Neural progenitor cell (in vitro differentiated cells): ENCODE measurements around the gene MKNK2. TPM values are rescaled to one million over a fixed set of nuclear protein-coding genes. Genes with fewer than 3 reads are reported as not detected.

ENCODE experiments used
- DNase-seq: peaks from one replicate; pipeline ENCODE4 v3.0.0-alpha.2; 2016; ENCODE audit warnings: low spot score
- H2AFZ ChIP-seq: fragments of 200-600 bp; sonication (generic); replicated peaks from 2 replicates; pipeline ENCODE4 v1.6.1; 2016; ENCODE audit warnings: antibody characterized with exemption
- H3F3A ChIP-seq: fragments of 200-600 bp; sonication (generic); 2 replicates; pipeline ENCODE4 v1.6.1; 2016; ENCODE audit warnings: antibody characterized with exemption, low read depth
- H3K27ac ChIP-seq: fragments of 200-600 bp; sonication (generic); 2 replicates; pipeline ENCODE4 v1.5.1; 2016; ENCODE audit warnings: mild to moderate bottlenecking
- H3K27me3 ChIP-seq: fragments of 200-600 bp; sonication (generic); 2 replicates; pipeline ENCODE4 v1.6.1; 2016; ENCODE audit warnings: mild to moderate bottlenecking, moderate library complexity
- H3K36me3 ChIP-seq: fragments of 200-600 bp; sonication (generic); 2 replicates; pipeline ENCODE4 v1.5.1; 2016
- H3K4me1 ChIP-seq: fragments of 200-600 bp; sonication (generic); 2 replicates; pipeline ENCODE4 v1.6.1; 2016; ENCODE audit warnings: mixed run types
- H3K4me2 ChIP-seq: fragments of 200-600 bp; sonication (generic); 2 replicates; pipeline ENCODE4 v1.6.1; 2016
- H3K4me3 ChIP-seq: fragments of 200-600 bp; sonication (generic); 2 replicates; pipeline ENCODE4 v1.5.1; 2016
- H3K79me2 ChIP-seq: fragments of 200-600 bp; sonication (generic); 2 replicates; pipeline ENCODE4 v1.6.1; 2016; ENCODE audit warnings: low read depth
- H3K9ac ChIP-seq: fragments of 200-600 bp; sonication (generic); 2 replicates; pipeline ENCODE4 v1.6.1; 2016
- H3K9me3 ChIP-seq: fragments of 200-600 bp; sonication (generic); 2 replicates; pipeline ENCODE4 v1.5.1; 2016; ENCODE audit warnings: low read depth
- H4K20me1 ChIP-seq: fragments of 200-600 bp; sonication (generic); 2 replicates; pipeline ENCODE4 v1.6.1; 2016; ENCODE audit warnings: low read depth
- H3K27ac Mint-ChIP-seq: 3 replicates; pipeline ENCODE4 v1.8.0; 2021; ENCODE audit warnings: mixed read lengths
- H3K27me3 Mint-ChIP-seq: 2 replicates; pipeline ENCODE4 v1.8.0; 2022; ENCODE audit warnings: low read depth, mild to moderate bottlenecking, inconsistent platforms, moderate library complexity, mixed read lengths; ENCODE audit not compliant: insufficient read depth
- H3K36me3 Mint-ChIP-seq: 3 replicates; pipeline ENCODE4 v1.8.0; 2021; ENCODE audit warnings: mixed read lengths
- H3K4me1 Mint-ChIP-seq: 3 replicates; pipeline ENCODE4 v1.8.0; 2021; ENCODE audit warnings: mixed read lengths
- H3K4me3 Mint-ChIP-seq: 3 replicates; pipeline ENCODE4 v1.8.0; 2021; ENCODE audit warnings: mild to moderate bottlenecking, moderate library complexity, mixed read lengths
- H3K9me3 Mint-ChIP-seq: 3 replicates; pipeline ENCODE4 v1.8.0; 2020; ENCODE audit warnings: mixed read lengths
- EZH2 ChIP-seq: fragments of 200-600 bp; sonication (generic); IDR thresholded peaks from 2 replicates; pipeline ENCODE4 v1.6.1; 2017; ENCODE audit warnings: antibody characterized with exemption, mild to moderate bottlenecking, moderate library complexity
- EZH2phosphoT487 ChIP-seq: fragments of 200-600 bp; sonication (generic); IDR thresholded peaks from 2 replicates; pipeline ENCODE4 v1.6.1; 2017; ENCODE audit warnings: antibody characterized with exemption
- total RNA-seq: library from RNA; depleted of rRNA; stranded (reverse); fragments of >200 nt; gene quantifications from 2 replicates; pipeline ENCODE4 v1.2.3, GENCODE V29; 2015; ENCODE audit warnings: low replicate concordance
- TF ChIP-seq, protein P1 (sequence below): fragments of 200-600 bp; sonication (generic); IDR thresholded peaks from 2 replicates; pipeline ENCODE4 v1.5.1; 2017; ENCODE audit warnings: antibody characterized with exemption, mild to moderate bottlenecking

MKNK2 gene
- total RNA-seq, 1 donor from 2014 or later, result 46.0 TPM

DNA sequence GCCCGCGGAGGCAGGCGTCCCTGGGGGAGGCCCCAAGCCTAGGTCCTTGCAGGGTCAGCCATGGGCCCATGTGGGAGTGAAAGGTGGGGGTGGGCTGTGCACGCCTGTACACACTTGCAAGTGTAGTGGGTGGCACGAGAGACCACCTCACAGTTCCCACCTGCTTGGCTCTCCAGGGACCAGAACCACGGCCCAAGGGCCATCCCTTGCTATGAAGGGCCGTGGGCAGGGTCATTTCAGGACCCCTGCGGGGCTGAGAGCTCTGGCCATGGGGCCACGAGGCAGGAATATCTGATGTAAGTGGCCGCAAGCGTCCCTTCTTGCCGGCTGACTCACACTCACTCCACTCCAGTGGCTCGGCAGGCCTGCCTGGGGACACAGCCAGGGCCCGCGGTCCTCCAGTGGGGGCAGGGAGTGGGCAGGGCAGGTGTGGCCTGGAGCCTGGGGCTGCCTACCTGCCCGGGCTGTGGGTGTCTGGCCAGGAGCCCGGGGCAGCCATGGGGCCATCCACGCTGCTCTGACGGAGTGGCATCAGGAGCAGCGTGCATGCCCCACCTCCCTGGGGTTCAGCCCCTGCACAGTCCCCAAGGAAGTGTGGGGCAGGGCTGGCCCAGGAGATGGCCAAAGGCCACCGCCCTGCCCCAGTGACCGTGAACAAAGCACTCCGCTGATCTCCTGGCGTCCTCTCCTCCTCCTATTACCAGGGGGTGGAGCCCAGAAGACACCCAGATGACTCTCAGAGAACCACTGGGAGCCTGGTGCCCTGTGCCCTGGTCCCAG is 8.6 kb upstream of the MKNK2 start:
- no peak overlapping the region for H3K9ac ChIP-seq
- H3K4me3 ChIP-seq, result peak overlapping the region; percentile 78
- H2AFZ ChIP-seq, result no peak overlapping the region
- DNase-seq, result peak; percentile 70
- H3K27ac Mint-ChIP-seq, result peak overlapping the region; percentile 99
- peaks cover 53% of the 10 kb centered on the region for H3K4me1 Mint-ChIP-seq
- no peaks in the 10 kb centered on the region for H3K27me3 ChIP-seq
- peaks cover 44% of the 10 kb centered on the region for H3F3A ChIP-seq
- peak overlapping the region; percentile 85 for H3K4me2 ChIP-seq
- H4K20me1 ChIP-seq, result no peaks in the 10 kb centered on the region
- TF ChIP-seq, protein P1, sequence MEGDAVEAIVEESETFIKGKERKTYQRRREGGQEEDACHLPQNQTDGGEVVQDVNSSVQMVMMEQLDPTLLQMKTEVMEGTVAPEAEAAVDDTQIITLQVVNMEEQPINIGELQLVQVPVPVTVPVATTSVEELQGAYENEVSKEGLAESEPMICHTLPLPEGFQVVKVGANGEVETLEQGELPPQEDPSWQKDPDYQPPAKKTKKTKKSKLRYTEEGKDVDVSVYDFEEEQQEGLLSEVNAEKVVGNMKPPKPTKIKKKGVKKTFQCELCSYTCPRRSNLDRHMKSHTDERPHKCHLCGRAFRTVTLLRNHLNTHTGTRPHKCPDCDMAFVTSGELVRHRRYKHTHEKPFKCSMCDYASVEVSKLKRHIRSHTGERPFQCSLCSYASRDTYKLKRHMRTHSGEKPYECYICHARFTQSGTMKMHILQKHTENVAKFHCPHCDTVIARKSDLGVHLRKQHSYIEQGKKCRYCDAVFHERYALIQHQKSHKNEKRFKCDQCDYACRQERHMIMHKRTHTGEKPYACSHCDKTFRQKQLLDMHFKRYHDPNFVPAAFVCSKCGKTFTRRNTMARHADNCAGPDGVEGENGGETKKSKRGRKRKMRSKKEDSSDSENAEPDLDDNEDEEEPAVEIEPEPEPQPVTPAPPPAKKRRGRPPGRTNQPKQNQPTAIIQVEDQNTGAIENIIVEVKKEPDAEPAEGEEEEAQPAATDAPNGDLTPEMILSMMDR, result no peak
- TF ChIP-seq EZH2phosphoT487 (no peak), EZH2 (no peak)
- peak overlapping the region; percentile 88 for H3K4me3 Mint-ChIP-seq
- peaks cover 33% of the 10 kb centered on the region for H3K4me1 ChIP-seq
- H3K27ac ChIP-seq, result no peak overlapping the region
- H3K36me3 Mint-ChIP-seq, result no peaks in the 10 kb centered on the region
- no peaks in the 10 kb centered on the region for H3K36me3 ChIP-seq
- peaks cover 10% of the 10 kb centered on the region for H3K27me3 Mint-ChIP-seq
- no peaks in the 10 kb centered on the region for H3K9me3 ChIP-seq
- H3K9me3 Mint-ChIP-seq, result no peaks in the 10 kb centered on the region
- no peaks in the 10 kb centered on the region for H3K79me2 ChIP-seq

DNA sequence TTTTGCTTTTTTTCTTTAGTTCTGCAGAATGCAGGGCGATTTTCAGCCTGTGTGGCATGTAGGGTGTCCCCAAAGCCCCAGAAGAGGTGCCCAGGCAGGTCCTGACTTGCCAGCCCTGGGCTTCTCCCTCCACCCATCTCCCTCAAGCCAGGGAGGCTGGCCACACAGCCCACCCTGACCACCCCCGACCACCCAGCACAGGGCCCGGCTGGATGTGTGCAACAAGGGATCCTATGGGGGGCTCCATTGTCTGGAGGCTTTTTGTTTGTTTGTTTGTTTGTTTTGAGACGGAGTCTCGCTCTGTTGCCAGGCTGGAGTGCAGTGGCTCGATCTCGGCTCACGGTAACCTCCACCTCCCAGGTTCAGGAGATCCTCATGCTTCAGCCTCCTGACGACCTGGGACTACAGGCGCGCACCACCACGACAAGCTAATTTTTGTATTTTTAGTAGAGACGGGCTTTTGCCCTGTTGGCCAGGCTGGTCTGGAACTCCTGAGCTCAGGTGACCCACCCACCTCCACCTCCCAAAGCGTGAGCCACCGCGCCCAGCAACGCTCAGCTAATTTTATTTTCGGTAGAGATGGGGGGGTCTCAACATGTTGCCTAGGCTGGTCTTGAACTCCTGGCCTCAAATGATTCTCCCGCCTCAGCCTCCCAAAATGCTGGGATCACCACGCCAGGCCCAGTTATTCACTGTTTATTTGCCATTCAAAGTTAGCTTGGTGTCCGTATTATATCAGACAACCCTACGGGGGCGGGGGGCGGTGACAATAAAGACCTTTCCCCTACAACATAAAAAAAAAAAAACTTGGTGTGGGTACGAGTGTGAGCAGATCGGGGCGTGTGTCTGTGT is 7.8 kb upstream of the MKNK2 start:
- TF ChIP-seq, protein P1, result no peak
- TF ChIP-seq EZH2phosphoT487 (no peak), EZH2 (no peak)
- H3K4me2 ChIP-seq, result no peak overlapping the region
- H3F3A ChIP-seq, result peaks cover 44% of the 10 kb centered on the region
- no peaks in the 10 kb centered on the region for H3K27me3 ChIP-seq
- no peak overlapping the region for H2AFZ ChIP-seq
- peak overlapping the region; percentile 95 for H3K27ac Mint-ChIP-seq
- no peaks in the 10 kb centered on the region for H3K36me3 Mint-ChIP-seq
- H3K27me3 Mint-ChIP-seq, result peaks cover 7% of the 10 kb centered on the region
- peak overlapping the region; percentile 58 for H3K27ac ChIP-seq
- no peaks in the 10 kb centered on the region for H4K20me1 ChIP-seq
- H3K9me3 Mint-ChIP-seq, result no peaks in the 10 kb centered on the region
- H3K9ac ChIP-seq, result no peak overlapping the region
- H3K4me3 Mint-ChIP-seq, result peak overlapping the region; percentile 39
- peaks cover 47% of the 10 kb centered on the region for H3K4me1 Mint-ChIP-seq
- peaks cover 33% of the 10 kb centered on the region for H3K4me1 ChIP-seq
- H3K79me2 ChIP-seq, result no peaks in the 10 kb centered on the region
- H3K4me3 ChIP-seq, result no peak overlapping the region
- H3K36me3 ChIP-seq, result no peaks in the 10 kb centered on the region
- no peaks in the 10 kb centered on the region for H3K9me3 ChIP-seq
- DNase-seq, result no peak

- no peaks in the 10 kb centered on the region for H3K9me3 ChIP-seq
- H3K4me3 ChIP-seq, result no peak overlapping the region
- H3K4me2 ChIP-seq, result no peak overlapping the region
- H3K27me3 ChIP-seq, result no peaks in the 10 kb centered on the region
- no peaks in the 10 kb centered on the region for H3K79me2 ChIP-seq
- peaks cover 44% of the 10 kb centered on the region for H3K4me1 Mint-ChIP-seq
- no peak overlapping the region for H2AFZ ChIP-seq
- peaks cover 39% of the 10 kb centered on the region for H3F3A ChIP-seq
- H3K27ac Mint-ChIP-seq, result peak overlapping the region; percentile 42
- H3K27ac ChIP-seq, result peak overlapping the region; percentile 58
- peaks cover 6% of the 10 kb centered on the region for H3K27me3 Mint-ChIP-seq
- no peaks in the 10 kb centered on the region for H4K20me1 ChIP-seq
- TF ChIP-seq, protein P1, result no peak
- TF ChIP-seq EZH2 (no peak), EZH2phosphoT487 (no peak)
- H3K9ac ChIP-seq, result no peak overlapping the region
- DNase-seq, result no peak
- no peaks in the 10 kb centered on the region for H3K36me3 Mint-ChIP-seq
- H3K4me1 ChIP-seq, result peaks cover 33% of the 10 kb centered on the region
- H3K4me3 Mint-ChIP-seq, result no peak overlapping the region
- H3K36me3 ChIP-seq, result no peaks in the 10 kb centered on the region
- H3K9me3 Mint-ChIP-seq, result no peaks in the 10 kb centered on the region
Observed at GRCh38 chr19:2057484-2058469, 6.7 kb upstream of the MKNK2 start.
